HepG2 (cell line): ENCODE results near the gene NOL4L. TPM values are rescaled to one million over a fixed set of nuclear protein-coding genes. Genes with fewer than 3 reads are reported as not detected.

ENCODE experiments used
- ARNT2 ChIP-seq: sonication (generic); formaldehyde crosslinking; IDR thresholded peaks from 2 replicates; pipeline ENCODE4 v1.8.0; 2022; ENCODE audit warnings: mild to moderate bottlenecking, low read depth, missing genetic modification reagents, moderate library complexity
- GPN1 ChIP-seq: sonication (generic); formaldehyde crosslinking; IDR thresholded peaks from 2 replicates; pipeline ENCODE4 v1.5.1; 2020; ENCODE audit warnings: missing genetic modification reagents, borderline replicate concordance
- HDAC1 ChIP-seq: sonication (generic); formaldehyde crosslinking; IDR thresholded peaks from 2 replicates; pipeline ENCODE4 v1.5.1; 2020; ENCODE audit warnings: mild to moderate bottlenecking, missing genetic modification reagents
- HDAC6 ChIP-seq: fragments of 200-600 bp; sonication (generic); IDR thresholded peaks from 2 replicates; pipeline ENCODE4 v1.7.0; 2017; ENCODE audit warnings: mild to moderate bottlenecking, antibody characterized with exemption, low read length, low read depth
- HNF4A ChIP-seq: sonication (generic); formaldehyde crosslinking; IDR thresholded peaks from 2 replicates; pipeline ENCODE4 v1.4.0; 2020; ENCODE audit warnings: missing genetic modification reagents
- NR2F2 ChIP-seq: IDR thresholded peaks from 2 replicates; pipeline ENCODE4 v1.6.1; 2012; ENCODE audit warnings: low read depth, inconsistent platforms, borderline replicate concordance
- POGZ ChIP-seq: sonication (generic); formaldehyde crosslinking; IDR thresholded peaks from 2 replicates; pipeline ENCODE4 v1.4.0; 2020; ENCODE audit warnings: mild to moderate bottlenecking, missing genetic modification reagents
- RERE ChIP-seq: IDR thresholded peaks from 2 replicates; pipeline ENCODE4 v1.6.1; 2016; ENCODE audit warnings: low read depth, missing genetic modification reagents, missing compliant biosample characterization
- SNRNP70 ChIP-seq: fragments of 200-400 bp; formaldehyde crosslinking; IDR thresholded peaks from 2 replicates; pipeline ENCODE4 v1.6.1; 2017; ENCODE audit warnings: mild to moderate bottlenecking, low read depth, low read length, moderate library complexity
- TOE1 ChIP-seq: sonication (generic); formaldehyde crosslinking; IDR thresholded peaks from 2 replicates; pipeline ENCODE4 v1.4.0; 2020; ENCODE audit warnings: mild to moderate bottlenecking, missing genetic modification reagents
- ZNF20 ChIP-seq: sonication (generic); formaldehyde crosslinking; IDR thresholded peaks from 2 replicates; pipeline ENCODE4 v1.4.0; 2020; ENCODE audit warnings: mild to moderate bottlenecking, moderate library complexity, missing genetic modification reagents
- ZNF333 ChIP-seq: sonication (generic); formaldehyde crosslinking; IDR thresholded peaks from 2 replicates; pipeline ENCODE4 v1.4.0; 2020; ENCODE audit warnings: mild to moderate bottlenecking, missing genetic modification reagents, borderline replicate concordance
- ZNF749 ChIP-seq: sonication (generic); formaldehyde crosslinking; IDR thresholded peaks from 2 replicates; pipeline ENCODE4 v1.8.0; 2022; ENCODE audit warnings: mild to moderate bottlenecking, missing genetic modification reagents, moderate library complexity, borderline replicate concordance
- ZNF850 ChIP-seq: sonication (generic); formaldehyde crosslinking; conservative IDR thresholded peaks from 2 replicates; pipeline ENCODE4 v1.9.0; 2021; ENCODE audit warnings: mild to moderate bottlenecking, missing genetic modification reagents
- ZSCAN30 ChIP-seq: sonication (generic); formaldehyde crosslinking; IDR thresholded peaks from 2 replicates; pipeline ENCODE4 v1.5.0; 2020; ENCODE audit warnings: mild to moderate bottlenecking, missing genetic modification reagents
- polyA plus RNA-seq, 8 experiments: library from polyadenylated mRNA; depleted of rRNA in 3 of 8; stranded (reverse) in 7 of 8; unstranded in 1 of 8; fragments of >200 nt; fragmentation: Illumina TruSeq in 4 of 8; extraction: Trizol in 4 of 8; gene quantifications; 2 replicates each; pipeline versions ENCODE4 v1.2.1 to v1.2.3, GENCODE V29; 2011 to 2016; ENCODE audit warnings: low read depth in 4 of 8, missing spikeins in 1 of 8, mixed read lengths in 1 of 8; ENCODE audit not compliant: insufficient read depth in 1 of 8
- total RNA-seq, 5 experiments: library from RNA; depleted of rRNA; stranded (reverse); fragments of >200 nt; fragmentation: Illumina TruSeq; extraction: Trizol; gene quantifications; 2 replicates each; pipeline ENCODE4 v1.2.3, GENCODE V29; 2016; ENCODE audit warnings: low read depth in 1 of 5
- TF ChIP-seq, protein P1 (sequence below): sonication (generic); formaldehyde crosslinking; IDR thresholded peaks from 2 replicates; pipeline ENCODE4 v1.4.0; 2020; ENCODE audit warnings: missing genetic modification reagents, borderline replicate concordance
- TF ChIP-seq, protein P2 (sequence below): IDR thresholded peaks from 2 replicates; pipeline ENCODE4 v1.6.1; 2016; ENCODE audit warnings: control low read depth
- TF ChIP-seq, protein P3 (sequence below): sonication (generic); formaldehyde crosslinking; conservative IDR thresholded peaks from 2 replicates; pipeline ENCODE4 v1.4.0; 2020; ENCODE audit warnings: missing genetic modification reagents

Gene NOL4L
- total and polyA plus RNA-seq, 2 of the 13 experiments (the other 11 are each of a cell fraction or from before 2014, with no cell fraction given), result 16.6 to 35.4 TPM

DNA sequence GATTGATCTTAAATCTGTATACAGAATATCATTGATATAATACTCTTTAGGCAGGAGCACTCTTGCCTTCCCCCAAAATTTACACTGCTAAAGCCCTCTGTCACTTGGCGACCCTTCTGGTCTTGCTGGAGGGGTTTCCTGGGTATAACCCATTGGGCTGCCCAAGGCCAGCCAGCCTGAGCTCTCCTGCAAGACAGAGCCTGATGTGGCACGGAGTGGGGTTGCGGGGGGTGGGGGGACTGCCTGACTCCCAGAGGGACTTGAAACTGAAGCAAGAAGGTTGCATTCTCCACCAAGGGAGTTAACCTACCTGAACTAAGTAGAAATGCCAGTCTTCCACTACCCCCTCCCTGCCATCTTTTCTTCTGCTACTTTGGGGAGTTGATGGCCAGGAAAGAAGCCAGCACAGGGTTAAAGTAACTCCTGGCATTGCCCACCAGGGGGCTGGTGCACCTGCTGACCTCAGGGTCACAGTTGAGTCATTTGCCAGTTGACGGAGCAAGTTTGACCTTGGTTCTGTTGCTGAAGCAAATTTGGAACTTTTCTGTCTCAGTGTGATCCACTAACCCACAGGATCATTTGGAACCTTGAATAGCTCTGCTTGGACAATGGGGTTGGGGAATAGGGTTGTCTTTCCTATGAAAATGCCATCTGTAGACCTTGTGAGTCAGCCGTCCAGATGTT, 147.6 kb downstream of the NOL4L start (continued):
- TF ChIP-seq ARNT2 (CRISPR knock-in tag) (0 out of 2 replicates have a peak, but pooled peaks have one; percentile 34), TOE1 (CRISPR knock-in tag) (no peak), ZNF333 (CRISPR knock-in tag) (no peak), POGZ (CRISPR knock-in tag) (no peak; the same call in 1 of the 2 replicates), NR2F2 (peak; percentile 96), RERE (CRISPR knock-in tag) (no peak), ZNF850 (no peak), HDAC6 (no peak), HNF4A (CRISPR knock-in tag) (peak; percentile 69), GPN1 (CRISPR knock-in tag) (no peak), ZNF749 (CRISPR knock-in tag) (no peak), HDAC1 (CRISPR knock-in tag) (peak; percentile 26; the same call in 1 of the 2 replicates), ZSCAN30 (no peak), ZNF20 (CRISPR knock-in tag) (no peak), SNRNP70 (no peak)
- TF ChIP-seq, protein P1, sequence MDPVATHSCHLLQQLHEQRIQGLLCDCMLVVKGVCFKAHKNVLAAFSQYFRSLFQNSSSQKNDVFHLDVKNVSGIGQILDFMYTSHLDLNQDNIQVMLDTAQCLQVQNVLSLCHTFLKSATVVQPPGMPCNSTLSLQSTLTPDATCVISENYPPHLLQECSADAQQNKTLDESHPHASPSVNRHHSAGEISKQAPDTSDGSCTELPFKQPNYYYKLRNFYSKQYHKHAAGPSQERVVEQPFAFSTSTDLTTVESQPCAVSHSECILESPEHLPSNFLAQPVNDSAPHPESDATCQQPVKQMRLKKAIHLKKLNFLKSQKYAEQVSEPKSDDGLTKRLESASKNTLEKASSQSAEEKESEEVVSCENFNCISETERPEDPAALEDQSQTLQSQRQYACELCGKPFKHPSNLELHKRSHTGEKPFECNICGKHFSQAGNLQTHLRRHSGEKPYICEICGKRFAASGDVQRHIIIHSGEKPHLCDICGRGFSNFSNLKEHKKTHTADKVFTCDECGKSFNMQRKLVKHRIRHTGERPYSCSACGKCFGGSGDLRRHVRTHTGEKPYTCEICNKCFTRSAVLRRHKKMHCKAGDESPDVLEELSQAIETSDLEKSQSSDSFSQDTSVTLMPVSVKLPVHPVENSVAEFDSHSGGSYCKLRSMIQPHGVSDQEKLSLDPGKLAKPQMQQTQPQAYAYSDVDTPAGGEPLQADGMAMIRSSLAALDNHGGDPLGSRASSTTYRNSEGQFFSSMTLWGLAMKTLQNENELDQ, result no peak
- TF ChIP-seq, protein P2, sequence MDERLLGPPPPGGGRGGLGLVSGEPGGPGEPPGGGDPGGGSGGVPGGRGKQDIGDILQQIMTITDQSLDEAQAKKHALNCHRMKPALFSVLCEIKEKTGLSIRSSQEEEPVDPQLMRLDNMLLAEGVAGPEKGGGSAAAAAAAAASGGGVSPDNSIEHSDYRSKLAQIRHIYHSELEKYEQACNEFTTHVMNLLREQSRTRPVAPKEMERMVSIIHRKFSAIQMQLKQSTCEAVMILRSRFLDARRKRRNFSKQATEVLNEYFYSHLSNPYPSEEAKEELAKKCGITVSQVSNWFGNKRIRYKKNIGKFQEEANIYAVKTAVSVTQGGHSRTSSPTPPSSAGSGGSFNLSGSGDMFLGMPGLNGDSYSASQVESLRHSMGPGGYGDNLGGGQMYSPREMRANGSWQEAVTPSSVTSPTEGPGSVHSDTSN (CRISPR knock-in tag), result no peak
- TF ChIP-seq, protein P3, sequence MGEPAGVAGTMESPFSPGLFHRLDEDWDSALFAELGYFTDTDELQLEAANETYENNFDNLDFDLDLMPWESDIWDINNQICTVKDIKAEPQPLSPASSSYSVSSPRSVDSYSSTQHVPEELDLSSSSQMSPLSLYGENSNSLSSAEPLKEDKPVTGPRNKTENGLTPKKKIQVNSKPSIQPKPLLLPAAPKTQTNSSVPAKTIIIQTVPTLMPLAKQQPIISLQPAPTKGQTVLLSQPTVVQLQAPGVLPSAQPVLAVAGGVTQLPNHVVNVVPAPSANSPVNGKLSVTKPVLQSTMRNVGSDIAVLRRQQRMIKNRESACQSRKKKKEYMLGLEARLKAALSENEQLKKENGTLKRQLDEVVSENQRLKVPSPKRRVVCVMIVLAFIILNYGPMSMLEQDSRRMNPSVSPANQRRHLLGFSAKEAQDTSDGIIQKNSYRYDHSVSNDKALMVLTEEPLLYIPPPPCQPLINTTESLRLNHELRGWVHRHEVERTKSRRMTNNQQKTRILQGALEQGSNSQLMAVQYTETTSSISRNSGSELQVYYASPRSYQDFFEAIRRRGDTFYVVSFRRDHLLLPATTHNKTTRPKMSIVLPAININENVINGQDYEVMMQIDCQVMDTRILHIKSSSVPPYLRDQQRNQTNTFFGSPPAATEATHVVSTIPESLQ (CRISPR knock-in tag), result no peak
